H9 (cell line): ENCODE data around the gene CDKAL1. TPM values are rescaled to one million over a fixed set of nuclear protein-coding genes. Genes with fewer than 3 reads are reported as not detected.

Experiments
- DNase-seq: peaks from one replicate; pipeline ENCODE4 v3.0.0-alpha.2; 2017
- H2AFZ ChIP-seq: one replicate; pipeline ENCODE4 v1.6.1; 2013; ENCODE audit warnings: mild to moderate bottlenecking, low read length, control low read depth, moderate library complexity
- H2AK5ac ChIP-seq: 2 replicates; pipeline ENCODE4 v1.6.1; 2013; ENCODE audit warnings: low read length, control low read depth, mixed read lengths; ENCODE audit not compliant: insufficient read length
- H2BK120ac ChIP-seq: one replicate; pipeline ENCODE4 v1.6.1; 2013; ENCODE audit warnings: low read depth, mild to moderate bottlenecking, low read length, control low read depth, inconsistent platforms; ENCODE audit not compliant: poor library complexity, severe bottlenecking
- H2BK12ac ChIP-seq: 2 replicates; pipeline ENCODE4 v1.6.1; 2013; ENCODE audit warnings: low read length, control low read depth, mixed read lengths, low read depth; ENCODE audit not compliant: insufficient read length
- H2BK15ac ChIP-seq: 2 replicates; pipeline ENCODE4 v1.6.1; 2013; ENCODE audit warnings: low read depth, low read length, control low read depth
- H2BK20ac ChIP-seq: one replicate; pipeline ENCODE4 v1.6.1; 2013; ENCODE audit warnings: low read depth, mild to moderate bottlenecking, low read length, control low read depth, inconsistent platforms; ENCODE audit not compliant: poor library complexity, severe bottlenecking
- H2BK5ac ChIP-seq: 2 replicates; pipeline ENCODE4 v1.6.1; 2013; ENCODE audit warnings: low read length, control low read depth, mixed read lengths; ENCODE audit not compliant: insufficient read length
- H3K14ac ChIP-seq: 2 replicates; pipeline ENCODE4 v1.6.1; 2013; ENCODE audit warnings: low read length, control low read depth; ENCODE audit not compliant: insufficient read depth
- H3K18ac ChIP-seq: 2 replicates; pipeline ENCODE4 v1.6.1; 2013; ENCODE audit warnings: low read depth, mild to moderate bottlenecking, mixed read lengths, low read length, control low read depth; ENCODE audit not compliant: insufficient read length
- H3K23ac ChIP-seq: 2 replicates; pipeline ENCODE4 v1.6.1; 2013; ENCODE audit warnings: low read length, control low read depth, mixed read lengths, low read depth; ENCODE audit not compliant: insufficient read length
- H3K23me2 ChIP-seq: 2 replicates; pipeline ENCODE4 v1.6.1; 2013; ENCODE audit warnings: low read depth, mild to moderate bottlenecking, mixed read lengths, low read length, control low read depth; ENCODE audit not compliant: insufficient read length, poor library complexity, severe bottlenecking
- H3K27ac ChIP-seq: 2 replicates; pipeline ENCODE4 v1.5.1; 2013; ENCODE audit warnings: low read length, control low read depth, mixed read lengths, low read depth; ENCODE audit not compliant: insufficient read length
- H3K27me3 ChIP-seq: 2 replicates; pipeline ENCODE4 v1.6.1; 2013; ENCODE audit warnings: low read length, control low read depth, inconsistent platforms; ENCODE audit not compliant: insufficient read depth
- H3K4ac ChIP-seq: 2 replicates; pipeline ENCODE4 v1.6.1; 2013; ENCODE audit warnings: low read depth, mild to moderate bottlenecking, control low read depth, inconsistent platforms, low read length, moderate library complexity
- H3K4me1 ChIP-seq: 2 replicates; pipeline ENCODE4 v1.6.1; 2013; ENCODE audit warnings: low read length, control low read depth, inconsistent platforms; ENCODE audit not compliant: insufficient read depth
- H3K4me2 ChIP-seq: 2 replicates; pipeline ENCODE4 v1.6.1; 2013; ENCODE audit warnings: low read length, control low read depth, mixed read lengths; ENCODE audit not compliant: insufficient read length, insufficient read depth
- H3K56ac ChIP-seq: 2 replicates; pipeline ENCODE4 v1.6.1; 2013; ENCODE audit warnings: low read depth, mild to moderate bottlenecking, mixed read lengths, low read length, control low read depth; ENCODE audit not compliant: insufficient read length
- H3K79me1 ChIP-seq: 2 replicates; pipeline ENCODE4 v1.6.1; 2013; ENCODE audit warnings: low read depth, mild to moderate bottlenecking, moderate library complexity, low read length, control low read depth, inconsistent platforms; ENCODE audit not compliant: insufficient read depth, poor library complexity, severe bottlenecking
- H3K79me2 ChIP-seq: 2 replicates; pipeline ENCODE4 v1.6.1; 2013; ENCODE audit warnings: low read length, control low read depth, inconsistent platforms; ENCODE audit not compliant: insufficient read depth
- H3K9ac ChIP-seq: 2 replicates; pipeline ENCODE4 v1.6.1; 2013; ENCODE audit warnings: low read length, control low read depth, mixed read lengths; ENCODE audit not compliant: insufficient read length; ENCODE audit errors: extremely low read depth
- H3K9me3 ChIP-seq: one replicate; pipeline ENCODE4 v1.6.1; 2013; ENCODE audit warnings: low read depth, low read length, inconsistent platforms; ENCODE audit not compliant: control insufficient read depth
- H3T11ph ChIP-seq: one replicate; pipeline ENCODE4 v1.6.1; 2013; ENCODE audit warnings: mild to moderate bottlenecking, low read length, control low read depth, inconsistent platforms
- H4K20me1 ChIP-seq: one replicate; pipeline ENCODE4 v1.6.1; 2013; ENCODE audit not compliant: control insufficient read depth, insufficient read length, insufficient read depth
- H4K5ac ChIP-seq: 2 replicates; pipeline ENCODE4 v1.6.1; 2013; ENCODE audit warnings: low read depth, mild to moderate bottlenecking, mixed read lengths, low read length, control low read depth; ENCODE audit not compliant: insufficient read length
- H4K8ac ChIP-seq: replicated peaks from 2 replicates; pipeline ENCODE4 v1.6.1; 2013; ENCODE audit warnings: low read length, control low read depth, mixed read lengths, low read depth; ENCODE audit not compliant: insufficient read length
- H4K91ac ChIP-seq: 2 replicates; pipeline ENCODE4 v1.6.1; 2013; ENCODE audit warnings: low read depth, mild to moderate bottlenecking, moderate library complexity, mixed read lengths, low read length, control low read depth; ENCODE audit not compliant: insufficient read length
- H3K27ac Mint-ChIP-seq, 3 experiments: 2 replicates in 2 of 3; 3 replicates in 1 of 3; pipeline ENCODE4 v1.8.0; 2020 to 2021; ENCODE audit warnings: mixed read lengths in 3 of 3, mild to moderate bottlenecking in 1 of 3, moderate library complexity in 1 of 3
- H3K27me3 Mint-ChIP-seq: 2 replicates; pipeline ENCODE4 v1.8.0; 2021; ENCODE audit warnings: low read depth, mild to moderate bottlenecking, moderate library complexity, mixed read lengths
- H3K36me3 Mint-ChIP-seq, 3 experiments: 2 replicates in 2 of 3; 3 replicates in 1 of 3; pipeline ENCODE4 v1.8.0; 2020 to 2021; ENCODE audit warnings: low read depth in 3 of 3, mixed read lengths in 3 of 3; ENCODE audit not compliant: insufficient read depth in 1 of 3
- H3K4me1 Mint-ChIP-seq, 2 experiments: 2 replicates each; pipeline ENCODE4 v1.8.0; 2020; ENCODE audit warnings: mixed read lengths in 2 of 2
- H3K4me3 Mint-ChIP-seq, 2 experiments: 2 replicates in 1 of 2; 3 replicates in 1 of 2; pipeline ENCODE4 v1.8.0; 2020 to 2021; ENCODE audit warnings: mild to moderate bottlenecking in 2 of 2, mixed read lengths in 2 of 2, moderate library complexity in 1 of 2
- H3K9me3 Mint-ChIP-seq, 2 experiments: 2 replicates in 1 of 2; 3 replicates in 1 of 2; pipeline ENCODE4 v1.8.0; 2020; ENCODE audit warnings: mild to moderate bottlenecking in 2 of 2, mixed read lengths in 2 of 2, moderate library complexity in 1 of 2
- WGBS: extraction: QIAGEN DNeasy Blood & Tissue Kit; methylation state at CpG from one replicate; pipeline ENCODE4 v1.1.7; 2013; ENCODE audit warnings: missing lambda C conversion rate, low lambda C conversion rate, mixed read lengths; ENCODE audit not compliant: insufficient read length; ENCODE audit errors: extremely low coverage; 5-methylcytosine and 5-hydroxymethylcytosine counted together
- total RNA-seq: library from RNA; stranded (reverse); gene quantifications from 2 replicates; pipeline ENCODE4 v1.2.1, GENCODE V29; 2021
- TF ChIP-seq, protein P1 (sequence below): fragments of 200-600 bp; sonication (generic); conservative IDR thresholded peaks from 3 replicates; pipeline ENCODE4 v1.8.0; 2021; ENCODE audit warnings: antibody characterized with exemption, mild to moderate bottlenecking

The CDKAL1 gene
- total RNA-seq, 1 experiment from 2014 or later, result 23.0 TPM

DNA sequence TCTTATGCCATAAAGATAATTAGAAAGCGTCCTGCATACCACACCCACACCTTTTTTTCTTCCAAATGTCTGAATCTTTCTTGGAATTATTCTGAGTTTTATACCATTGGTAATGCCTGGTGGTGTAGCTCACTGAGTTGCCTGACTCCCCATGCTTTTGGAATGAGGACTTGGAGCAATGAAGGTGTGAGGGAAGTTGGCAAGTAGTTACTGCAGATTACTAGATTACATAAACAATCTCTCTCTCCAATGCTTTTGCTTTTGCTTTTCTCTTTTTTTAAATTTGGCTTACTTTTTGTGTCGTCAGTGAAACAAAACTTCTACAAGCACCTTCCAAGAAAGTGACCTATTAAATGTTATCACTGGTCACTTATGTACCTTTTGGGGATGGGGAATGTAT, 653.2 kb downstream of the CDKAL1 start:
- Mint-ChIP-seq H3K4me1 (peaks cover 63 to 73% of the 10 kb centered on the region in 2 experiments), H3K27ac (peak overlapping the region in 2 of 3 experiments; percentile 2 to 22; a peak in 3 of 7 replicates)
- no peaks in the 10 kb centered on the region for H4K20me1 ChIP-seq

More for the DNA sequence above, 653.2 kb downstream of the CDKAL1 start:
- H4K91ac ChIP-seq, result no peak overlapping the region
- TF ChIP-seq, protein P1, sequence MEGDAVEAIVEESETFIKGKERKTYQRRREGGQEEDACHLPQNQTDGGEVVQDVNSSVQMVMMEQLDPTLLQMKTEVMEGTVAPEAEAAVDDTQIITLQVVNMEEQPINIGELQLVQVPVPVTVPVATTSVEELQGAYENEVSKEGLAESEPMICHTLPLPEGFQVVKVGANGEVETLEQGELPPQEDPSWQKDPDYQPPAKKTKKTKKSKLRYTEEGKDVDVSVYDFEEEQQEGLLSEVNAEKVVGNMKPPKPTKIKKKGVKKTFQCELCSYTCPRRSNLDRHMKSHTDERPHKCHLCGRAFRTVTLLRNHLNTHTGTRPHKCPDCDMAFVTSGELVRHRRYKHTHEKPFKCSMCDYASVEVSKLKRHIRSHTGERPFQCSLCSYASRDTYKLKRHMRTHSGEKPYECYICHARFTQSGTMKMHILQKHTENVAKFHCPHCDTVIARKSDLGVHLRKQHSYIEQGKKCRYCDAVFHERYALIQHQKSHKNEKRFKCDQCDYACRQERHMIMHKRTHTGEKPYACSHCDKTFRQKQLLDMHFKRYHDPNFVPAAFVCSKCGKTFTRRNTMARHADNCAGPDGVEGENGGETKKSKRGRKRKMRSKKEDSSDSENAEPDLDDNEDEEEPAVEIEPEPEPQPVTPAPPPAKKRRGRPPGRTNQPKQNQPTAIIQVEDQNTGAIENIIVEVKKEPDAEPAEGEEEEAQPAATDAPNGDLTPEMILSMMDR, result no peak
- no peak overlapping the region for H3K56ac ChIP-seq
- no peak overlapping the region for H2BK15ac ChIP-seq
- Mint-ChIP-seq H3K4me3 (no peak overlapping the region), H3K9me3 (peaks cover 0 to 2% of the 10 kb centered on the region in 2 experiments; a peak in 2 of 5 replicates), H3K36me3 (peaks cover 2 to 6% (median 3%) of the 10 kb centered on the region in 3 experiments; a peak in 3 of 7 replicates), H3K27me3 (no peaks in the 10 kb centered on the region)
- H3K4me2 ChIP-seq, result no peak overlapping the region
- no peak overlapping the region for H2AK5ac ChIP-seq
- H3K14ac ChIP-seq, result no peak overlapping the region
- H3K27ac ChIP-seq, result no peak overlapping the region
- no peak for DNase-seq
- no peaks in the 10 kb centered on the region for H3K9me3 ChIP-seq
- H2AFZ ChIP-seq, result no peak overlapping the region
- WGBS, result no CpG with 5 or more reads among the region's 2 CpGs
- H3K27me3 ChIP-seq, result no peaks in the 10 kb centered on the region
- no peak overlapping the region for H3K23ac ChIP-seq
- H3K23me2 ChIP-seq, result no peaks in the 10 kb centered on the region
- H3T11ph ChIP-seq, result no peak overlapping the region
- no peaks in the 10 kb centered on the region for H3K79me2 ChIP-seq
- no peak overlapping the region for H3K18ac ChIP-seq
- no peak overlapping the region for H2BK120ac ChIP-seq
- no peaks in the 10 kb centered on the region for H3K79me1 ChIP-seq
- no peak overlapping the region for H3K4ac ChIP-seq
- H2BK20ac ChIP-seq, result peak overlapping the region; percentile 26
- peaks cover 15% of the 10 kb centered on the region; the same call in 1 of the 2 replicates for H3K4me1 ChIP-seq
- no peak overlapping the region for H4K5ac ChIP-seq
- no peak overlapping the region for H2BK12ac ChIP-seq
- no peak overlapping the region for H2BK5ac ChIP-seq
- no peak overlapping the region for H4K8ac ChIP-seq
- no peak overlapping the region for H3K9ac ChIP-seq
